Measurements from ENCODE around the gene KIF25.

- no peak for TF ChIP-seq CTCF (IDR thresholded peaks at IDR 0.05)
- no peak for TF ChIP-seq POLR2A (IDR thresholded peaks at IDR 0.05)
- TF ChIP-seq POLR2AphosphoS5 (IDR thresholded peaks at IDR 0.05): no peak
- no peak for TF ChIP-seq EP300 (IDR thresholded peaks at IDR 0.05)
Measured at GRCh38 chr6:168061269-168062210, 64.1 kb downstream of the KIF25 start.
